Epidermal melanocyte (primary cell): ENCODE results near the gene MAP2K7.
A peak's percentile ranks its signal among the peaks of the same experiment; 100 is the strongest.
"Not testable (repeated sequence)": the region's sequence is repeated elsewhere in the genome, so short reads cannot be mapped to it uniquely, and the experiment has no call there.

Experiments
- DNase-seq: peaks from one replicate; pipeline ENCODE4 v3.0.0; 2011; ENCODE audit warnings: low spot score; ENCODE audit not compliant: insufficient read length

Gene MAP2K7

GRCh38 chr19:7907122-7907521 is 3.4 kb downstream of the MAP2K7 start:
- no peak for DNase-seq

DNA sequence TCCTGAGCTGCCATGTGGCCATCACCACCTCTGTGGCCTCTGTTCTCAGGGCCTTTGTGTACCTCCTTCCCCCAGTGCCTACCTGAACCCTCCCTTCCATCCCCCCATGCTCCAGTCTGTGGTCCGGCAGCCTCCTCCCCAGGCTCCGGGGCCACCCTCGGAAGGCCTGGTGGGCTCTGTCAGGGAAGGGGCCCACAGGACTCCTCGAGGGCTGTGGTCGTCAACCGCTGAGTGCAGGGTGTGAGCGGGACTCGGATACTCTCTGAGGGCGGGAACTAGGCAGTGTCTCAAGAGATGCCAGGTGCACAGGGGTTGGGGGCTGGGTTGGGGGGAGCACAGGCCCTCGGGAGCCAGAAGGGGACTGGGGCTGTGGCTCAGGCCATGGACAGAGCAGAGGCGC is 3.9 kb downstream of the MAP2K7 start:
- DNase-seq = no peak

GRCh38 chr19:7908078-7908699 is 4.5 kb downstream of the MAP2K7 start:
- DNase-seq = no peak

DNA sequence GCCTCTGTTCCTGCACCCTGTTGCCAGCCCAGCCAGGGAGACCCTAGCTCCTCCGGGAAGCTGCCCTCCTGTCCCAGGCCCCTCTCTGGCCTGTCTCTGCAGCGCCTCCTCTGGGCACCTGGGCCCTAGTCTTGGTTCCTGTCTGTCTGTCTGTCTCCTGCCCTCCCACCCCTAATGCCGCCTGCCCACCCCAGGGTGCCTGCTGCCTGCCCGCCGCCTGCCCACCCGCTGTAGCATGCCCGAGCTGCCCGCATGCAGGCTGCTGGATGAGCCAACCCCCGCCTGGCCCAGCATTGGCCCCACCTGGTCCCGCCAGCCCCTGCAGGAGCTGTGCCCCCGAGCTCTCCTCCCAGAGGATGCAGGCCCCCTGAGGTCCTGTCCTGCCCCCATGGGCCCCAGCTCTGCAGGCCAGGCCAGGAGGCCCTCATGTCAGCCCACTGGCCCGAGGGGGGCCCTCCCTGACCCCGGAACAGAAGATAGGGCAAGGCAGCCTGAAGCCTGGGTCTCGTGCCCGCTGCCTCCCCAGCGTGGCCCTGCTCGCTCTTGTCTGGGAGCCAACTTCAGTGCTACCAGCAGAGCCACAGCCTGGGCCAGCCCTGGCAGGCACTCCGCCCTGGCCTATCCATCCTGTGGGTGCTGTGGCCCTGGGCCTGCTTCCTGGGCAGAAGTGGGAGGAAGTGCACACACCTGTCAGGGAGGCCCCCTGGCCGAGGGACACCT is 5.2 kb downstream of the MAP2K7 start:
- no peak for DNase-seq

DNA sequence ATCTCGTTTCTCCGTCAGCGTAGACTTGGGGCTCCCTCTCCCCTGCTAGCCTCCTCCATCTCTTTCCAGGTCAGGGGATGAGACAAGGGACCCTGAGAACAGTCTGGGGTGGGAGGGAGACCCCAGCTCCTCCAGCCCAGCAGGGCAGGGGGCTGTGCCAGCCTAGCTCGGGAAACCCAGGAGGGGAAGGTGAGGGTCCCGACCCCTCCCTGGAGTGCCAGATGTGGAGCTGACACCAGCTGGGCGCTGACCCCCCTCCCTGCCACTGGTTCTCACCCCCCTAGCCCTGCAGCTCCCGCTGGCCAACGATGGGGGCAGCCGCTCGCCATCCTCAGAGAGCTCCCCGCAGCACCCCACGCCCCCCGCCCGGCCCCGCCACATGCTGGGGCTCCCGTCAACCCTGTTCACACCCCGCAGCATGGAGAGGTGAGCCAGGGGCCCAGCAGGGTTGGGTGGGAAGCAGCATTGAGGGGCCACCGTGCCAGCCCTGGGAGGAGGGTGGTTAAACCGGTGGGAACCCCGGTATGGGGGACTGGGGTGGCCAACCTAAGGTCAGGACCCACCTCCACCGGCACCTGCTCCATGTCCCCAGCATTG is 5.9 kb downstream of the MAP2K7 start:
- no peak for DNase-seq

- no peak for DNase-seq
These were observed 6.9 kb downstream of the MAP2K7 start for GRCh38 chr19:7910321-7911161.

DNA sequence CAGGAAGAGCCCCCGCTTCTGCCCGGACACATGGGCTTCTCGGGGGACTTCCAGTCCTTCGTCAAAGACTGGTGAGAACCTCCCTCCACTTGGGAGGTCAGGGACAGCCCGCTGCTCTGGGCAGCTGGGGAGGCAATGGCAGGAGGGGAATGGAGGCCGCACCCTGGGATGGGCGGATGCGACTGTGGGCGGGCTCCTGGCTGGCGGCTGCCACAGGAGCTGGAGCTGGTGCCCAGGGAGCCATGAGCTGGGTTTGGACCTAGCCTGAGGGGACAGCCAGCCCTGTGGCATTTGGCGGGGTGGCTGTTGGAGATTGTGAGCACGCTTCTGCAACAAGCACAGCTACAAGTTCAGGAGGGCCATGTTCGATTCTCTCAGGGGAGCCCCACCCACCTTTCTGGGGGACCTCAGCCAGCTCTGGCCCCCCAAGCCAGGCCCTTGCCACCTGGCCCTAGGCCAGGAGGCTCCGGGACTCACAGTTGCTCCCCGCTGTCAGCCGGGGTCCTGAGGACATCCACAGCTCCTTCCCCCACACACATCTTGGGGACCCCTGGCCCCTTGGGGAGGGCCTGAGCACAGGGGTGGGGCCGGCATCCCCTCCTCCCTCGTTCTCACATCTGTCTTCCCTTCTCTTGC is 7.9 kb downstream of the MAP2K7 start:
- no peak for DNase-seq

DNA sequence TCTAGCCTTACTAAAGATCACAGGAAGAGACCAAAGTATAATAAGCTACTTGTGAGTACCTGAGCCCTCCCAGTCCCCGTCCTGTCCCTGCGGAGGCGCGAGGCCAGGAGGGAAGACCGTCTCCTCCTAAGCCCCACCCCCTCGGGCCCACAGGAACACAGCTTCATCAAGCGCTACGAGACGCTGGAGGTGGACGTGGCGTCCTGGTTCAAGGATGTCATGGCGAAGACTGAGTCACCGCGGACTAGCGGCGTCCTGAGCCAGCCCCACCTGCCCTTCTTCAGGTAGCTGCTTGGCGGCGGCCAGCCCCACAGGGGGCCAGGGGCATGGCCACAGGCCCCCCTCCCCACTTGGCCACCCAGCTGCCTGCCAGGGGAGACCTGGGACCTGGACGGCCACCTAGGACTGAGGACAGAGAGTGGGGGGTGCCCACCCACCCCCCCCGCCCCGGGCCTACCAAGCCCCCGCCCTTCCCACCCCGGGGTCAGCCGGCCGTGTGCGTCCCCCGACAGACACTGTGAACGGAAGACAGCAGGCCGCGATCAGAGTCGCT is 8.5 kb downstream of the MAP2K7 start:
- no peak for DNase-seq

DNA sequence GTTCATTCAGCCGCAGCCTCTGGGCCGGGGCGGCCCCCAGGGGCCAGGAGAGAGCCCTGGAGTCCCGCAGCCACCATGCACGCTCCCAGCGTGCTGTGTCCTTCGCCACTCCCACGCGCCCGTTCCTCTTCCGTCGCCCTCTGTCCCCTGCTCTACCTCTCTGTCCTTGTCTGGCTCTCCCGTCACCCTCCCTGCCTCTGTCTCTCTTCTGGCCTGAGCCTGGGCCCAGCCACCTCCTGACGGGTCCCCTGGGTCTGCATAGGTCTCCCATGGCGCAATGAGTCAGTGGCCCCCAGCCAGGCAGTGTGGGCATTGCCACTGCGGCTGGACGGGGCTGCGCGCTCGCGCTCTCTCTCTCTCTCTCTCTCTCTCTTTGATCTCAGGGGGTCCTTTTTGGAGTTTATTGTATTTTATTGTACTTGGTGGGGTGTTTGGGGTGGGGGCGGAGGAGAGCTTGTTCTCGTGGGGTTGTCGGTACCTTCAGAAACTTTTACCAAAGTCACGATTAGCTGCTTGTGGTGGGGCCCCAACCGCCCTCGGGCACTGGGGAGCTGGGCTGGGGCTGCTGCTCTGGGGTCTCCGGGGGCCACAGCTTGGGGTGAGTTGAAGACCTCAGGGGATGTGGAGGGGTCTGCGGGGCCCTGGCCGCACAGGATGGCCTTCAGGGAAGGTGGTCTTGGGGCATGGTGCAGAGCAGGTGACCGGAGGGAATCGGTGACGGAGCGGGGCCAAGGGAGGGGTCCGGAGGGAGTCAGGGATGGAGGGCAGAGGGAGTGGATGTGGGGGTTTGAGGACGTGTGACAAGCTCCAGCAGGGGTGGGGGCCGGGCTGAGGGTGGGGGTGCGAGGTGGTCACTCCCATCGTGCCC is 9.3 kb downstream of the MAP2K7 start:
- DNase-seq = no peak

DNA sequence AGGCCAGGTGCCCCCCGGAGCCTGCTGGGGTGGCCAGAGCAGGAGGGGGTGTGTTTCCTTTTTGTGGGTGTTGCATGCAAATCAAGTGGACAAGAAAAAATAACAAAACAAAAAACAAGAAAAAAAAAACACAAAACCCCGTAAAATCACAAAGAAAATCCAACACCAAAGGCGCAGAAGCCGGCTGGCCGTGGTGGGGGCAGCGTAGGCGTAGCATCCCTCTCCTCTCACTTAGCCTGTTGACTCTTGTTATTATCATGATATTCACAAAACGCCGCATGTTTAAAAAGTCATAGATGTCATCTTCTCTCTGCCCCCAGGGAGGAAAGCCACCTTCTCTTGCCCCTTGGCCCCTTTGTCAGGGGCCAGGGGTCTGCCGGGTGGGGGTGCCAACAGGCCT is 10.0 kb downstream of the MAP2K7 start:
- DNase-seq = no peak

- no peak for DNase-seq
These were observed 10.4 kb downstream of the MAP2K7 start for GRCh38 chr19:7914099-7914498.

DNA sequence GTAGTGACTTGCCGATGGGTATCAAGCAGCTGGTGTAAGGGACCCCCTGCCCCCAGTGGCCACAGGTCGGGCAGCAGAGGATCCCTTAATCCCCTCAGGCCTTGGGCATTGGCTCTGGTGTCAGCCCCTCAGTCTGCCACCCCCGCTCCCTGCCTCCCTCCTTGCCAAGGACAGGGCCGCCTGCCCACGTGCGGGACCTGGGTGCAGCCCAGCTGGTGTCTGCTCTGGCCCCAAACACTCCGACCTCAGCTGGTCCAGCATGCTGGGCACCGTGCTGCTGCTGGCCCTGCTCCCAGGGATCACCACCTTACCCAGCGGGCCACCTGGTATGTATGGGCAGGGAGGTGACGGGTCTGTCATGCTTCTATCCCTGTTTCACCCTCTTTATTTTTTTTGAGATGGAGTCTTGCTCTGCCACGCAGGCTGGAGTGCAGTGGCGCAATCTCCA is 10.9 kb downstream of the MAP2K7 start, which contains the start of gene TGFBR3L:
TSS of gene TGFBR3L (plus strand) at position 233 of the 448 bp plus-strand sequence.
- DNase-seq = no peak

DNA sequence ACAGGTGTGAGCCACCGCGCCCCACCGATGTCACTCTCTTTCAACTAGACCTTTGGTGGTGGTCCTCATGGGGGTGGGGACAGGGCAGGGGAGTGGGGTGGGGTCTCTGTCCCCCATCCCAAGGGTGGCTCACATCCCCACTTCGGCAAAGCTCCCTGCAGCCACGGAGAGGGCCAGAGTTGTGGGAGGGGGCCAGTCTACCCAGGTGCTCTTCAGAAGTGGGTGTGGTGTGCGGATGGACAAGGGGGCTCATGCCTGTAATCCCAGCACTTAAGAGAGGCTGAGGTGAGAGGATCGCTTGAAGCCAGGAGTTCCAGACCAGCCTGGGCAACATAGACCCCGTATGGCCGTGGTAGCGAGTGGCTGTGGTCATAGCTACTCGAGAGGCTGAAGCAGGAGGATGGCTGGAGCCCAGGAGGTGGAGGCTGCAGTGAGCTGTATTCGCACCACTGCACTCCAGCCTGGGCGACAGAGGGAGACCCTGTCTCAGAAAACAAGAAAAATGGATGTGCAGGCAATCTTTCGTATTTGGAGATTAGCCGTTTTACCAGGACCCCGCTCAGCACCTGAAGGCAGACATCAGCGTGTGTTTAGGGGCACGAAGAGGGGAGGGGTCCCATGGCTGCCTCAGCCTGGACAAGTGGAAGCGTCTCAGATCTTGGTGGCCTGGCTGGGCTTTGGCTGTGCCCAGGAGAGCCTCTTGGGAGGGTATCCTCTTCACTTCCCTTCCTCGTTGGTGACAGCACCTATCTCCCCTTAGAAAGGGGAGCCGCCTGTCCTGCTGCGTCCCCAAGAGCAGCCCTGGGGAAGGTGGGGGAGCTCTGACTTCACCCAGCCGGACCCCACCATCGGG is 11.8 kb downstream of the MAP2K7 start:
- DNase-seq = no peak

GRCh38 chr19:7916103-7916954 is 12.7 kb downstream of the MAP2K7 start:
- no peak for DNase-seq

DNA sequence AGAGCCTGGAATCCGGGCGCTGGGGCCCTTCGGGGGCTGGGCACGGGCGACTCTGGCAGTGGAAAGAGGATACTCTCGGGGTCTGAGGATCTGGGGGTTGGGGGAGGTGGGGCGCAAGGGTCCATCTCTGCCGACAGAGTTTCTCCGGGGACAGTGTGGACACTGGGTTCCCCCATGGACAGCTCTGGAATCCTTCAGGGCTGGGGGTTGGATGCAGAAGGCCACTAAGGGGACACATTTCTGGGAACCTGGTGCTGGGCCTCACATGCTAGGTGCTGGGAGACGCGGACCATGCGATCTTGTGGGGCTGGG is 13.2 kb downstream of the MAP2K7 start:
- no peak for DNase-seq

GRCh38 chr19:7917267-7918061 is 13.8 kb downstream of the MAP2K7 start:
- DNase-seq = peak; percentile 72

DNA sequence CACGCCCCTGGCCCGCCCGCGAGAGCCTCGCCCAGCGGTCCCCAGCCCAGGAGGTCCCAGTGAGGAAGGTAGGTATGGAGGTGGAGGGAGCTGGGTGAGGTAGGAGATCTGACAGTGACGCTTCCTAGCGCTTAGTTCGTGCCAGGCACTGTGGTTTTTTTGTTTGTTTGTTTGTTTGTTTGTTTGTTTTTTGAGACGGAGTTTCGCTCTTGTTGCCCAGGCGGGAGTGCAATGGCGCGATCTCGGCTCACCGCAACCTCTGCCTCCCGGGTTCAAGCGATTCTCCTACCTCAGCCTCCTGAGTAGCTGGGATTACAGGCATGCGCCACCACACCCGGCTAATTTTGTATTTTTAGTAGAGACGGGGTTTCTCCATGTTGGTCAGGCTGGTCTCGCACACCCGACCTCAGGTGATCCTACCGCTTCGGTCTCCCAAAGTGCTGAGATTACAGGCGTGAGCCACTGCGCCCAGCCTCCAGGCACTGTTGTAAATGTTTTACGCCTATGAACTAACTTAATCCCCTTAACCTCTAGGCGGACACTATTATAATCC is 14.5 kb downstream of the MAP2K7 start:
- not testable (repeated sequence) for DNase-seq
